Motor neuron (in vitro differentiated cells): ENCODE data around the gene GRIK4. TPM values are rescaled to one million over a fixed set of nuclear protein-coding genes. Genes with fewer than 3 reads are reported as not detected.
"Not testable (repeated sequence)": the region's sequence is repeated elsewhere in the genome, so short reads cannot be mapped to it uniquely, and the experiment has no call there.

ENCODE experiments used
- ATAC-seq, 8 experiments: fragments of 200-7000 bp; cut with Tn5 transposase; replicated peaks in 6 of 8; 2 replicates each; pipeline ENCODE4 v1.8.0; 2021; ENCODE audit warnings: mild to moderate bottlenecking in 8 of 8, moderate library complexity in 8 of 8
- H3K27ac ChIP-seq, 2 donors: fragments of 250-450 bp; sonication (Bioruptor Pico); 2 replicates each; pipeline ENCODE4 v1.9.0; 2021; ENCODE audit warnings: antibody characterized with exemption in 2 of 2, mild to moderate bottlenecking in 2 of 2, moderate library complexity in 1 of 2
- H3K4me1 ChIP-seq, 2 donors: fragments of 250-450 bp; sonication (Bioruptor Pico); replicated peaks in 1 of 2; 2 replicates each; pipeline ENCODE4 v1.6.1; 2021; ENCODE audit warnings: antibody characterized with exemption in 2 of 2, mild to moderate bottlenecking in 2 of 2, moderate library complexity in 1 of 2
- H3K4me3 ChIP-seq, 5 donors: fragments of 250-450 bp; sonication (Bioruptor Pico); 2 replicates each; pipeline ENCODE4 v1.9.0; 2021; ENCODE audit warnings: antibody characterized with exemption in 5 of 5, mild to moderate bottlenecking in 5 of 5, moderate library complexity in 4 of 5
- WGBS, 10 experiments: fragments of 450-650 bp; shearing (Covaris generic); methylation state at CpG; one replicate each; pipeline ENCODE4 v1.0.0; 2022; 5-methylcytosine and 5-hydroxymethylcytosine counted together
- in situ Hi-C, 9 experiments: fragments of 400-800 bp; cut with MboI; loops; one replicate each; pipeline ENCODE4 v1.15.0; 2021; ENCODE audit warnings: low sequenced_read_pairs in 9 of 9, low pct_unique_long_range_greater_than_20kb in 2 of 9; ENCODE audit not compliant: unreplicated experiment in 9 of 9
- total RNA-seq, 8 experiments: library from RNA; unstranded; fragments of 300-600 nt; gene quantifications; 2 replicates each; pipeline versions ENCODE4 v1.2.3 to v1.2.4, GENCODE V29; 2022

The GRIK4 gene
- total RNA-seq, 8 experiments from 2014 or later = 0.75 to 11.1 (median 1.7) TPM

- in situ Hi-C loops = no loop called here
- peaks cover 0 to 13% of the 10 kb centered on the region in 2 donors for H3K4me1 ChIP-seq
- WGBS, 10 experiments = 7 to 94% (median 80%) methylated on average over 1 to 10 of the region's 12 CpGs
- no peak overlapping the region for H3K27ac ChIP-seq
- no peak overlapping the region for H3K4me3 ChIP-seq
- ATAC-seq = no peak
Measured at GRCh38 chr11:120750647-120751549, 239.3 kb downstream of the GRIK4 start.

GRCh38 chr11:120751550-120751949 is 240.0 kb downstream of the GRIK4 start:
- WGBS, 10 experiments = 0 to 100% (median 57%) methylated on average over 1 to 4 of the region's 9 CpGs; no CpG with 5 or more reads in 3 of the 10 experiments
- H3K27ac ChIP-seq = no peak overlapping the region
- in situ Hi-C loops = no loop called here
- ATAC-seq = no peak
- peaks cover 0 to 8% of the 10 kb centered on the region in 2 donors for H3K4me1 ChIP-seq
- no peak overlapping the region for H3K4me3 ChIP-seq

- H3K27ac ChIP-seq = no peak overlapping the region
- no peak overlapping the region for H3K4me3 ChIP-seq
- 0 to 90% (median 26%) methylated on average over 1 to 3 of the region's 7 CpGs; no CpG with 5 or more reads in 2 of the 10 experiments for WGBS, 10 experiments
Measured at GRCh38 chr11:120752668-120753067, 241.1 kb downstream of the GRIK4 start.

GRCh38 chr11:120756931-120757330 is 245.4 kb downstream of the GRIK4 start:
- in situ Hi-C loops = no loop called here
- Histone ChIP-seq H3K27ac (no peak overlapping the region), H3K4me1 (no peaks in the 10 kb centered on the region), H3K4me3 (no peak overlapping the region)
- peak in 3 of 8 experiments; percentile 28 to 48 (median 38) for ATAC-seq
- WGBS, 10 experiments = 24 to 100% (median 50%) methylated on average over 1 to 2 of the region's 3 CpGs; no CpG with 5 or more reads in 5 of the 10 experiments

More at GRCh38 chr11:120752668-120753067, 241.1 kb downstream of the GRIK4 start:
- no peak for ATAC-seq
- in situ Hi-C loops = no loop called here
- peaks cover 0 to 5% of the 10 kb centered on the region in 2 donors for H3K4me1 ChIP-seq

- 0 to 83% (median 33%) methylated on average over 1 to 2 of the region's 2 CpGs; no CpG with 5 or more reads in 3 of the 10 experiments for WGBS, 10 experiments
- no peak for ATAC-seq
- H3K27ac ChIP-seq = no peak overlapping the region
- no peaks in the 10 kb centered on the region for H3K4me1 ChIP-seq
- in situ Hi-C loops = no loop called here
- H3K4me3 ChIP-seq = no peak overlapping the region
Measured at GRCh38 chr11:120759046-120759445, 247.5 kb downstream of the GRIK4 start.

- H3K4me3 ChIP-seq, ATAC-seq, H3K4me1 ChIP-seq, in situ Hi-C loops, H3K27ac ChIP-seq: not testable (repeated sequence)
- 60 to 100% (median 80%) methylated on average over 1 of the region's 2 CpGs; no CpG with 5 or more reads in 6 of the 10 experiments for WGBS, 10 experiments
Measured at GRCh38 chr11:120765710-120766109, 254.2 kb downstream of the GRIK4 start.

GRCh38 chr11:120766318-120766717 is 254.8 kb downstream of the GRIK4 start:
- in situ Hi-C loops = no loop called here
- WGBS, 10 experiments = 29 to 90% (median 77%) methylated on average over 2 to 6 of the region's 7 CpGs; no CpG with 5 or more reads in 4 of the 10 experiments
- no peak for ATAC-seq
- H3K4me3 ChIP-seq = no peak overlapping the region
- H3K4me1 ChIP-seq = no peaks in the 10 kb centered on the region
- H3K27ac ChIP-seq = no peak overlapping the region

- H3K4me1 ChIP-seq = no peaks in the 10 kb centered on the region
- H3K27ac ChIP-seq = no peak overlapping the region
- in situ Hi-C loops = no loop called here
- 4 to 100% (median 74%) methylated on average over 1 to 2 of the region's 2 CpGs for WGBS, 10 experiments
- ATAC-seq = no peak
- H3K4me3 ChIP-seq = no peak overlapping the region
Measured at GRCh38 chr11:120768949-120769348, 257.4 kb downstream of the GRIK4 start.

GRCh38 chr11:120769906-120770305 is 258.4 kb downstream of the GRIK4 start:
- WGBS, 10 experiments = 14 to 100% (median 72%) methylated on average over 1 of the region's 1 CpG; no CpG with 5 or more reads in 6 of the 10 experiments
- no peak overlapping the region for H3K4me3 ChIP-seq
- ATAC-seq = no peak
- H3K4me1 ChIP-seq = no peaks in the 10 kb centered on the region
- no peak overlapping the region for H3K27ac ChIP-seq
- in situ Hi-C loops = no loop called here

GRCh38 chr11:120771551-120772060 is 260.1 kb downstream of the GRIK4 start:
- ATAC-seq = no peak
- peaks cover 0 to 4% of the 10 kb centered on the region in 2 donors for H3K4me1 ChIP-seq
- no peak overlapping the region for H3K4me3 ChIP-seq
- in situ Hi-C loops = no loop called here
- H3K27ac ChIP-seq = no peak overlapping the region

GRCh38 chr11:120773501-120774031 is 262.0 kb downstream of the GRIK4 start:
- in situ Hi-C loops = no loop called here
- H3K27ac ChIP-seq = no peak overlapping the region
- ATAC-seq = peak in 2 of 8 experiments; percentile 68 to 70
- no peak overlapping the region for H3K4me3 ChIP-seq
- peaks cover 3 to 9% of the 10 kb centered on the region in 2 donors for H3K4me1 ChIP-seq
- WGBS, 10 experiments = 44 to 96% (median 82%) methylated on average over 1 to 5 of the region's 5 CpGs

- in situ Hi-C loops = no loop called here
Measured at GRCh38 chr11:120774591-120775386, 263.2 kb downstream of the GRIK4 start.

More at GRCh38 chr11:120774591-120775386, 263.2 kb downstream of the GRIK4 start:
- ATAC-seq = no peak
- Histone ChIP-seq H3K4me1 (peaks cover 13 to 16% of the 10 kb centered on the region in 2 donors), H3K4me3 (no peak overlapping the region), H3K27ac (no peak overlapping the region)
- 92 to 100% methylated on average over 1 to 5 of the region's 7 CpGs; no CpG with 5 or more reads in 8 of the 10 experiments for WGBS, 10 experiments
